GM23248 (cell line): ENCODE data around the gene LRRC73.

Source experiments
- EZH2 ChIP-seq: fragments of 200-600 bp; sonication (generic); IDR thresholded peaks from 2 replicates; pipeline ENCODE4 v1.6.1; 2018; ENCODE audit warnings: antibody characterized with exemption, mild to moderate bottlenecking; ENCODE audit not compliant: insufficient read depth, poor library complexity, severe bottlenecking
- EZH2phosphoT487 ChIP-seq: fragments of 200-600 bp; sonication (generic); IDR thresholded peaks from 2 replicates; pipeline ENCODE4 v1.6.1; 2018; ENCODE audit warnings: antibody characterized with exemption, moderate library complexity, mild to moderate bottlenecking, low read depth; ENCODE audit not compliant: insufficient read depth

- TF ChIP-seq EZH2, result no peak
- TF ChIP-seq EZH2phosphoT487, result no peak
Measured at GRCh38 chr6:43478008-43478372, 32.2 kb downstream of the LRRC73 start.
